GM21447 (cell line): Measurements from ENCODE around the gene PLXND1.
"Not testable (repeated sequence)": the region's sequence is repeated elsewhere in the genome, so short reads cannot be mapped to it uniquely, and the experiment has no call there.

Experiments
- ATAC-seq: cut with Tn5 transposase; IDR thresholded peaks from one replicate; pipeline ENCODE4 v1.9.1; 2021; ENCODE audit not compliant: unreplicated experiment

PLXND1 gene

GRCh38 chr3:129552287-129553050, 54.0 kb downstream of the PLXND1 start:
- ATAC-seq: no peak

GRCh38 chr3:129549805-129550204, 56.7 kb downstream of the PLXND1 start:
- no peak for ATAC-seq

- no peak for ATAC-seq
Observed at GRCh38 chr3:129549006-129549800, 57.3 kb downstream of the PLXND1 start.

GRCh38 chr3:129548104-129548965, 58.1 kb downstream of the PLXND1 start:
- ATAC-seq: no peak

- ATAC-seq: no peak
Observed at GRCh38 chr3:129547241-129547640, 59.2 kb downstream of the PLXND1 start.

GRCh38 chr3:129545951-129546350, 60.5 kb downstream of the PLXND1 start:
- ATAC-seq: not testable (repeated sequence)

- ATAC-seq: no peak
Observed at GRCh38 chr3:129543999-129544398, 62.5 kb downstream of the PLXND1 start.

GRCh38 chr3:129543156-129543790, 63.2 kb downstream of the PLXND1 start, which contains the start of gene H1-8:
Gene H1-8 (plus strand): TSS chr3:129543175. CDS start chr3:129543219, 44 bp downstream.
- no peak for ATAC-seq

GRCh38 chr3:129542747-129543146, 63.7 kb downstream of the PLXND1 start:
- ATAC-seq: no peak

GRCh38 chr3:129540776-129541516, 65.5 kb downstream of the PLXND1 start:
- no peak for ATAC-seq

GRCh38 chr3:129539206-129539605, 67.3 kb downstream of the PLXND1 start:
- ATAC-seq: no peak

- ATAC-seq: no peak
Observed at GRCh38 chr3:129536804-129537203, 69.7 kb downstream of the PLXND1 start.

- no peak for ATAC-seq
Observed at GRCh38 chr3:129536374-129536667, 70.2 kb downstream of the PLXND1 start.

GRCh38 chr3:129535075-129535474, 71.4 kb downstream of the PLXND1 start:
- ATAC-seq: no peak

- ATAC-seq: no peak
Observed at GRCh38 chr3:129534428-129535027, 71.9 kb downstream of the PLXND1 start.

- no peak for ATAC-seq
Observed at GRCh38 chr3:129533406-129533805, 73.1 kb downstream of the PLXND1 start.

GRCh38 chr3:129532261-129532660, 74.2 kb downstream of the PLXND1 start:
- ATAC-seq: no peak

- no peak for ATAC-seq
Observed at GRCh38 chr3:129531699-129532098, 74.8 kb downstream of the PLXND1 start.

- no peak for ATAC-seq
Observed at GRCh38 chr3:129530821-129531220, 75.7 kb downstream of the PLXND1 start.

GRCh38 chr3:129530251-129530791, 76.2 kb downstream of the PLXND1 start:
- ATAC-seq: no peak
